Tibial nerve (tissue), 4 donors: ENCODE results near the gene TH. TPM values are rescaled to one million over a fixed set of nuclear protein-coding genes. Genes with fewer than 3 reads are reported as not detected.
A peak's percentile ranks its signal among the peaks of the same experiment; 100 is the strongest.

Source experiments
- DNase-seq, 2 donors: peaks; one replicate each; pipeline ENCODE4 v3.0.0-alpha.2; 2019; ENCODE audit warnings: low spot score in 2 of 2
- H3K27ac ChIP-seq, 4 donors: fragments of 200-600 bp; sonication (generic) in 3 of 4; one replicate each; pipeline ENCODE4 v1.5.1; 2017 to 2019; ENCODE audit warnings: mild to moderate bottlenecking in 1 of 4
- H3K27me3 ChIP-seq, 2 donors: fragments of 200-600 bp; sonication (generic) in 1 of 2; one replicate each; pipeline versions ENCODE4 v1.5.1 to v1.6.0; 2017 to 2019
- H3K36me3 ChIP-seq, 3 donors: fragments of 200-600 bp; sonication (generic); one replicate each; pipeline ENCODE4 v1.5.1; 2018 to 2019
- H3K4me1 ChIP-seq, 4 donors: fragments of 200-600 bp; sonication (generic) in 3 of 4; one replicate each; pipeline ENCODE4 v1.5.1; 2017 to 2019
- H3K4me3 ChIP-seq, 4 donors: fragments of 200-600 bp; sonication (generic) in 3 of 4; one replicate each; pipeline ENCODE4 v1.5.1; 2017 to 2019; ENCODE audit warnings: mild to moderate bottlenecking in 1 of 4, moderate library complexity in 1 of 4
- H3K9me3 ChIP-seq, 4 donors: fragments of 200-600 bp; sonication (generic) in 3 of 4; one replicate each; pipeline ENCODE4 v1.5.1; 2017 to 2019
- CTCF ChIP-seq, 5 experiments: fragments of 200-600 bp in 3 of 5; fragments of 450-650 bp in 2 of 5; sonication (generic) in 3 of 5; IDR thresholded peaks; one replicate each; pipeline ENCODE4 v1.5.1; 2016 to 2019; ENCODE audit warnings: antibody characterized with exemption in 5 of 5, mild to moderate bottlenecking in 3 of 5, moderate library complexity in 2 of 5
- EP300 ChIP-seq, 2 donors: sonication (generic); formaldehyde crosslinking; IDR thresholded peaks; one replicate each; pipeline ENCODE4 v1.6.1; 2017; ENCODE audit warnings: antibody characterized with exemption in 2 of 2, mild to moderate bottlenecking in 1 of 2
- POLR2A ChIP-seq, 2 donors: fragments of 450-650 bp; IDR thresholded peaks; one replicate each; pipeline ENCODE4 v1.6.1; 2017; ENCODE audit warnings: antibody characterized with exemption in 2 of 2, mild to moderate bottlenecking in 2 of 2, moderate library complexity in 2 of 2
- WGBS, 2 donors: methylation state at CpG; one replicate each; pipeline ENCODE4 v1.1.5; 2018; 5-methylcytosine and 5-hydroxymethylcytosine counted together
- total RNA-seq, 4 donors: library from RNA; depleted of rRNA; stranded (reverse); fragments of >200 nt; gene quantifications; one replicate each; pipeline ENCODE4 v1.1.0, GENCODE V29; 2016

The TH gene
- total RNA-seq, 4 donors from 2014 or later, result 1.3 TPM; not detected in 3

DNA sequence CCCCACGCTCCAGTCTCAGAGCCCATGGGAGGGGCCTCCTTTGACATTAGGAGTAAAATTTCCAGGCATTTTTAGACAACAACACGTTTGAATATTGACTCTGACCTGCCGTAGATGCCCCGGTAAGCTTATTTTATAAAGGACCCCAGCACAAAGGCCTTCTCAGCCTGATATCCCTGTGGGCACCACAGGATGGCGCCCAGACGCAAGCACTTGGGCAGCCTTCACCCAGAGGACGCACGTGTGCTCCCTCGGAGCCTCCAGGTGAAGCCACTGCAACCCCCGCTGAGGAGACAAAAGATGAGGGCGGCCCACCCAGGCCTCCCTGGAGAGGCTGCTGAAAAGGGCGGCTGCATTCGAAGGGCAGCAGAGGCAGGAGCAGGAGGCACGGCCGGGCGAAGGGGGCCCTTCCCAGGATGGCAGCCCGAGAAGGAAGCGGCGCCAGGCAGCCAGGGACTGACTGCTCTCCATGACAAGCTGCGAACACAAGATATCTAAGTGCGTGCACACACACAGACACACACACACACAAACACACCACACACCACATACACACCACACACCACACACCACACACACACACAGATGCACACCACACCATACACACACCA lies 15.2 kb upstream of the TH start:
- no peak for DNase-seq
- H3K36me3 ChIP-seq, result no peaks in the 10 kb centered on the region
- TF ChIP-seq EP300 (IDR thresholded peaks at IDR 0.05) (no peak), CTCF (IDR thresholded peaks at IDR 0.05) (peak; percentile 25 to 61 (median 33))
- H3K4me1 ChIP-seq, result peaks cover 0 to 9% (median 0%) of the 10 kb centered on the region in 4 donors
- H3K4me3 ChIP-seq, result no peak overlapping the region
- H3K27me3 ChIP-seq, result peaks cover 0 to 59% of the 10 kb centered on the region in 2 donors
- WGBS, 2 donors, result 29 to 32% methylated on average over 19 to 21 of the region's 21 CpGs
- no peaks in the 10 kb centered on the region for H3K9me3 ChIP-seq
- H3K27ac ChIP-seq, result no peak overlapping the region

DNA sequence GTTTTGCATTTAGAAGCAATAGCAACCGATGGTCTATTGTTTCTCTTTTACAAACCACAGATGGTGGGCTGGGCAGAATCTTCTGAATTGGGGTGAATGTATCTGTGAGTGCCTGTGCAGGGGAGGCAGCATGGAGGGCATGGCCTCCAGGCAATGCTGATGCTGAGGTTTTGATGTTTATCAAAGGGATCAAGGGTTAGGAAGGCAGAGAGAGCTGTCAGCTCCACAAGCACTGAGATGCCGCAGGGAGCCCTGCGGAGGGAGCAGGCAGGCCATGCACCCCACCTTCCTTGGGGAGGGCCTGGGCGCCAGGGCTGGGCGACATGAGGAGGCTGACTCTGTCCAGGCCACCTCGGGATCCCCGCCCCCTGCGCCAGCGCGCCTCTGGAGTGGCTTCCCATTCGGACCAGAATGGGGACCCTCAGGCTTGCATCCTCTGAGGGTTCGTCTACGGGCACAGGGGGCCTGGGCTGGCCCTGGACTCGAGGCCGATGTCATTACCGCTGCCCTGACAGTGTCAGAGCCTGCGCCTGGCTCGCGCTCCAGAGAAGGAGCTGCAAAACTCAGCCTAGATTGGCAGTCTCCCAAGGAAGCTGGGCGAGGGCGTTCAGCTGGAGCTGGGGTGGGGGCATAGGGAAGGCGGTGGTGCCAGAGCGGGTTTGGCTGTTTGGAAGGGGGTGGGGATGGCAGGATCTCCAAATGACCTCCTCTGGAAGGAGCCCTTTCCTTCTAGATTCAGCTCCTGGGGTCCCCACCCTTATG lies 13.9 kb upstream of the TH start:
- DNase-seq, result no peak
- Histone ChIP-seq H3K27me3 (peaks cover 0 to 61% of the 10 kb centered on the region in 2 donors), H3K4me3 (no peak overlapping the region), H3K9me3 (no peaks in the 10 kb centered on the region), H3K4me1 (peaks cover 0 to 7% (median 0%) of the 10 kb centered on the region in 4 donors), H3K36me3 (no peaks in the 10 kb centered on the region), H3K27ac (no peak overlapping the region)
- TF ChIP-seq EP300 (IDR thresholded peaks at IDR 0.05) (no peak), CTCF (IDR thresholded peaks at IDR 0.05) (no peak), POLR2A (IDR thresholded peaks at IDR 0.05) (no peak)
- 63 to 72% methylated on average over 18 to 20 of the region's 23 CpGs for WGBS, 2 donors

DNA sequence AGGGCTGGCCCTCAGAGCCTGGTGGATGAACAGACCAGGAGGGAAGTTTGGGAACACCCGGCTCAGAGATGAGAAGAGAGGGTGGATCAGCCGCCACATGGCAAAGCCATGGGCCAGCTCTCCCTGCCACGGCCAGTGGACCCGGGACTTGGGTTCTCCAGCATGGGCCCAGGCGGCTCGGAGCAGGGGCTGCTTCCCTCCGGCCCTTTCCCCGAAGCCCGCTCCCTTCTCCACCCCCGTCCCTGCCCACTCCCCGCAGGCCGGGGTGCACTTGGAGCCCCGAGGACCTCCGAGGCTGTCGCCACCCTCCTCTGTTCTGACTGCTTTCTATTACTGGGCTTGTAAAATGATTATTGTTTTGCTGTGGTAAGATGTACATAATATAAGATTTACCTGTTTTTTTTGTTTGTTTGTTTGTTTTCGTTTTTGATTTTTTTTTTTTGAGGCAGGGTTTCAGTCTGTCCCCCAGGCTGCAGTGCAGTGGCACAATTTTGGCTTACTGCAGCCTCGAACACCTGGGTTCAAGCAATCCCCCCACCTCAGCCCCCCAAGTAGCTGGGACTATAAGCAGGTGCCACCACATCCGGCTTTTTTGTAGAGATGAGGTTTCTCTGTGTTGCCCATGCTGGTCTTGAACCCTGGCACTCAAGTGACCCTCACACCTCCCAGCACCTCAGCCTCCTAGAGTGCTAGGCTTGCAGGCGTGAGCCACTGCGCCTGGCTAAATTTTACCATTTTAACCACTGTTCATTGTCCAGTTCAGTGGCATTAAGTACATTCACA lies 11.3 kb upstream of the TH start:
- H3K27ac ChIP-seq, result no peak overlapping the region
- H3K4me3 ChIP-seq, result no peak overlapping the region
- H3K36me3 ChIP-seq, result no peaks in the 10 kb centered on the region
- TF ChIP-seq CTCF (IDR thresholded peaks at IDR 0.05) (no peak), EP300 (IDR thresholded peaks at IDR 0.05) (no peak), POLR2A (IDR thresholded peaks at IDR 0.05) (no peak)
- no peak for DNase-seq
- peaks cover 0 to 55% of the 10 kb centered on the region in 2 donors for H3K27me3 ChIP-seq
- H3K9me3 ChIP-seq, result no peaks in the 10 kb centered on the region
- H3K4me1 ChIP-seq, result no peaks in the 10 kb centered on the region
- 74 to 75% methylated on average over 20 of the region's 20 CpGs for WGBS, 2 donors

DNA sequence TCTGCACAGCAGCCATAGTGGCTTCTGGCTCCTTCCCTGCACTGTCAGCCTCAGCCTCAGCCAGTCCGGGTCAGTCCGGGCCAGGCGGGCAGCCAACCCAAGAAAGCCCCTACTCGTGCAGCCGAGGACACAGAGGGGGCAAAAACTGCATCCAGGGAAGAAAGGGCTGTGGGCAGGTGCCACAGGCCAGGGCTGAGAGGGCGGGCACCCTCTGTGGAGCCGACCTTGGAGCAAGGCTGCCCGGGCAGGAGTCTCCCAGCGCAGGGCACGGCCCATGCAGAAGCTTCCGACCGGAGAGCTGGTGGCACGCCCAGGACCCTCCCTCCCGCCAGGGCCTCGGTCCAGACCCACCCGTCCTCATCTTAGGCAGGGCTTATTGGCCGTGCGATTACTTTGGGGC lies 10.5 kb upstream of the TH start:
- Histone ChIP-seq H3K4me3 (no peak overlapping the region), H3K4me1 (peaks cover 0 to 3% (median 0%) of the 10 kb centered on the region in 4 donors), H3K27me3 (peaks cover 0 to 51% of the 10 kb centered on the region in 2 donors), H3K27ac (no peak overlapping the region), H3K36me3 (no peaks in the 10 kb centered on the region), H3K9me3 (no peaks in the 10 kb centered on the region)
- TF ChIP-seq POLR2A (IDR thresholded peaks at IDR 0.05) (no peak), CTCF (IDR thresholded peaks at IDR 0.05) (no peak), EP300 (IDR thresholded peaks at IDR 0.05) (no peak)
- no peak for DNase-seq
- 66 to 72% methylated on average over 7 to 18 of the region's 18 CpGs for WGBS, 2 donors
